Left lung (tissue), 10 donors: ENCODE data around the gene GMEB2. TPM values are rescaled to one million over a fixed set of nuclear protein-coding genes. Genes with fewer than 3 reads are reported as not detected.

Source experiments
- ATAC-seq: fragments of 200-7000 bp; cut with Tn5 transposase; one replicate; pipeline ENCODE4 v1.9.1; 2020; ENCODE audit warnings: moderate library complexity
- DNase-seq, 4 donors: peaks; one replicate each; pipeline ENCODE4 v3.0.0-alpha.2; 2013 to 2020
- H3K27ac ChIP-seq, 2 donors: fragments of 200-600 bp; sonication (generic) in 1 of 2; one replicate each; pipeline versions ENCODE4 v1.5.0 to v1.8.0; 2020 to 2021
- H3K27me3 ChIP-seq, 2 donors: fragments of 200-600 bp; sonication (generic) in 1 of 2; one replicate each; pipeline versions ENCODE4 v1.5.0 to v1.8.0; 2020 to 2021
- H3K36me3 ChIP-seq, 2 donors: fragments of 200-600 bp; sonication (generic) in 1 of 2; one replicate each; pipeline versions ENCODE4 v1.5.0 to v1.8.0; 2020 to 2021
- H3K4me1 ChIP-seq, 2 donors: fragments of 200-600 bp; one replicate each; pipeline ENCODE4 v1.8.0; 2021
- H3K4me3 ChIP-seq, 2 donors: fragments of 200-600 bp; sonication (generic) in 1 of 2; one replicate each; pipeline versions ENCODE4 v1.5.0 to v1.8.0; 2020 to 2021; ENCODE audit warnings: mild to moderate bottlenecking in 1 of 2
- H3K9me3 ChIP-seq, 2 donors: fragments of 200-600 bp; sonication (generic) in 1 of 2; one replicate each; pipeline versions ENCODE4 v1.5.0 to v1.8.0; 2020 to 2021
- CTCF ChIP-seq, 2 donors: fragments of 200-600 bp; sonication (generic) in 1 of 2; IDR thresholded peaks; one replicate each; pipeline versions ENCODE4 v1.5.0 to v1.8.0; 2021; ENCODE audit warnings: antibody characterized with exemption in 2 of 2
- intact Hi-C, 2 donors: fragments of 100-400 bp; cut with DNase I; formaldehyde crosslinking; loops; one replicate each; pipeline versions ENCODE4 v1.11.2 to v1.14.2; 2022
- polyA plus RNA-seq, 6 donors: library from polyadenylated mRNA; unstranded; fragments of 120-200 nt; gene quantifications; one replicate each; pipeline ENCODE4 v1.2.1, GENCODE V29; 2013; ENCODE audit not compliant: insufficient read length in 6 of 6
- total RNA-seq, 2 donors: library from RNA; stranded (reverse); fragmentation: NEBNext Ultra II Directional; extraction: Animal tissue kit (Norgen Biotek cat#: 25700); gene quantifications; one replicate each; pipeline ENCODE4 v1.2.1, GENCODE V29; 2021
- donor health status: DM: no; HTN: yes; CAD: no.
- donor health status: DM: no; HTN: no; CAD: no.

GMEB2 gene
- total and polyA plus RNA-seq, 8 donors, result 8.1 to 12.4 (median 10.2) TPM

- Histone ChIP-seq H3K4me1 (peaks cover 13 to 34% of the 10 kb centered on the region in 2 donors), H3K27ac (peak within 1 kb of the TSS; percentile 81 to 82), H3K9me3 (no peaks in the 10 kb centered on the region), H3K27me3 (peaks cover 0 to 18% of the 10 kb centered on the region in 2 donors), H3K36me3 (peaks cover 0 to 27% of the 10 kb centered on the region in 2 donors), H3K4me3 (peak within 1 kb of the TSS; percentile 80 to 82)
- no peak for TF ChIP-seq CTCF (IDR thresholded peaks at IDR 0.05)
- DNase-seq (peak; percentile 93 to 98 (median 95)), ATAC-seq (peak; percentile 97)
- intact Hi-C loops, result no loop called here
Observed at GRCh38 chr20:63657937-63658748, 31.2 kb upstream of the GMEB2 start, which contains the start of gene RTEL1. Gene RTEL1, plus strand, starts transcription at chr20:63658312. Its CDS starts 1,091 bp downstream, at chr20:63659403.

- Histone ChIP-seq H3K4me1 (peaks cover 13 to 42% of the 10 kb centered on the region in 2 donors), H3K27me3 (peaks cover 4 to 26% of the 10 kb centered on the region in 2 donors), H3K36me3 (peaks cover 0 to 19% of the 10 kb centered on the region in 2 donors), H3K9me3 (no peaks in the 10 kb centered on the region), H3K4me3 (peak overlapping the region; percentile 80 to 82), H3K27ac (peak overlapping the region; percentile 81 to 82)
- ATAC-seq (no peak), DNase-seq (no peak)
- no peak for TF ChIP-seq CTCF (IDR thresholded peaks at IDR 0.05)
- intact Hi-C loops, result no loop called here
Observed at GRCh38 chr20:63657260-63657936, 30.5 kb upstream of the GMEB2 start.

GRCh38 chr20:63656451-63656850 lies 29.6 kb upstream of the GMEB2 start:
- H3K9me3 ChIP-seq, result no peaks in the 10 kb centered on the region
- peaks cover 0 to 10% of the 10 kb centered on the region in 2 donors for H3K36me3 ChIP-seq
- no peak overlapping the region for H3K4me3 ChIP-seq
- H3K27me3 ChIP-seq, result peaks cover 13 to 35% of the 10 kb centered on the region in 2 donors
- no peak for ATAC-seq
- intact Hi-C loops, result no loop called here
- no peak for TF ChIP-seq CTCF (IDR thresholded peaks at IDR 0.05)
- H3K27ac ChIP-seq, result no peak overlapping the region
- no peak for DNase-seq
- H3K4me1 ChIP-seq, result peaks cover 19 to 51% of the 10 kb centered on the region in 2 donors

GRCh38 chr20:63655249-63655648 lies 28.3 kb upstream of the GMEB2 start:
- intact Hi-C loops, result no loop called here

More at GRCh38 chr20:63655249-63655648, 28.3 kb upstream of the GMEB2 start:
- Histone ChIP-seq H3K27me3 (peaks cover 17 to 41% of the 10 kb centered on the region in 2 donors), H3K36me3 (no peaks in the 10 kb centered on the region), H3K27ac (no peak overlapping the region), H3K4me3 (no peak overlapping the region), H3K4me1 (peaks cover 19 to 53% of the 10 kb centered on the region in 2 donors), H3K9me3 (no peaks in the 10 kb centered on the region)
- DNase-seq (no peak), ATAC-seq (no peak)
- TF ChIP-seq CTCF (IDR thresholded peaks at IDR 0.05), result no peak
